HG02981 (cell line): ENCODE data around the gene ZEB2.

Experiments used
- ATAC-seq: cut with Tn5 transposase; IDR thresholded peaks from one replicate; pipeline ENCODE4 v1.9.1; 2021; ENCODE audit warnings: mild to moderate bottlenecking, moderate library complexity; ENCODE audit not compliant: unreplicated experiment

ZEB2 gene

GRCh38 chr2:144514616-144515091 is 5.3 kb downstream of the ZEB2 start:
- no peak for ATAC-seq

GRCh38 chr2:144513388-144514101 is 6.4 kb downstream of the ZEB2 start:
- ATAC-seq, result no peak

DNA sequence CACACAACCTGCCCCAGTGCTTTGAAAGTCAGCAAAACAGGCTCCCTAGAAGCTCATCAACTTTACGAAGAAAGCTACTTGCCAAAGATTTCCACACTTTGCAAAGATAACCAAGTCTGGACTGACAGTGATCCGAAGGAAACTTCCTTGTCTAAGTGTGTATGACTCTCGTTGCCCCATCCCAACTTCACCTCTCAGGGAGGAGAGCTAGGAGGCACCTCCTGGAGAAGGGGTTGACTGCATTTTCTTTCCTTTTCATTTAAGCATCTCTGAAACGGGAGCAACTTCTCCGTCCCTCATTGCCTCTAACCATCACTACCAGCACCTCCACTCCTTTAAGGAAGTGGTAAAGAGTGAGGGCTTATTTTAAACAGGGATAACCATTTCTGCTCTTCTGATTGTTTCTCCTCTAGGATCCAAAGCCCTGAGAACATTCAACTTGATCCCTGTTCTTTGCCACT is 7.0 kb downstream of the ZEB2 start:
- ATAC-seq, result no peak

- ATAC-seq, result no peak
Observed at GRCh38 chr2:144512470-144512869, 7.4 kb downstream of the ZEB2 start.

DNA sequence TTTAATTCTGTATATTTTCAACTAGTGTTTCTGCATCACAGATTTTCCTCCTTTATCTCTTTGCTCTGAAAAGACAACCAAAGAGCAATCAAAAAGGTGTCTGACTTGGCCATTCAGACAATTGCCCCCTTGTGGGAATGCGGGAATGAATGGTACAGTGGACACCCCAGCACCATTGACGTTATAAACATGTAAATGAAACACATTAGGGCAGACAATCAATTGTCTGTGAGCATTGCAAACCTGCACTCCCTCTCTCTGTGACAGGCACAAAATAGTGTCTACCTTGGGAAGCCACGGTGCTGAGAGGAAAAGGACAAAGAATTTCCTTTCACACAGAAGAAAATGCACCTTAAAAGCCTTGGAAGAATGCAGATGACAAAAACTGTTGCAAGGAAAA is 8.0 kb downstream of the ZEB2 start:
- ATAC-seq, result no peak

DNA sequence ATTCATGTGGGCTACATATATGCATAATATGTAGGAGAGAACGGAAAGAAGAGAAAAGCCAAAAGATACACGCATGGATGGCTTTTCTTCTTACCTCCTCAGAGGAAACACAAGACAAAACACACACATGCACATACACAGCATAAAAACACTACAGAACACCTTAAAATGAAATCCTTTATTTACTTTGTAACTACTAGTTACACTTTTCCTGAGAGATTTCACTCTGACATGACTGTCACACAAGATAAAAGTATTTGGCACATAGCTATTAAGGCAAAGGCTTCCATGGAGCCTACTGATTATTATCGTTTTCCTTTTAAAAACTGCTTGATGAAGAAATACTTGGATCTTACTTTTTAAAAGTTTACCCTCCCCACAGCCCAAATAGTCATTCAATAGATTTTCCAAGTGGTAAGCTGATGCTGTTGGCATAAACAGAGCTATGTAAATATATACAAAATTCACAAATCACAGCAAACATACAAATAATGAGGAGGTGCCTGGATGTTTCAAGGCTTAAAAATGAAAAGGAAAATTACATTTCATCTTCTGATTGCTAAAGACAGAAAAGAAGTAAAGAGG is 8.6 kb downstream of the ZEB2 start:
- ATAC-seq, result no peak

GRCh38 chr2:144510294-144510991 is 9.5 kb downstream of the ZEB2 start:
- ATAC-seq, result peak; percentile 74

- ATAC-seq, result no peak
Observed at GRCh38 chr2:144509879-144510221, 10.1 kb downstream of the ZEB2 start.

- no peak for ATAC-seq
Observed at GRCh38 chr2:144509001-144509878, 10.7 kb downstream of the ZEB2 start.

DNA sequence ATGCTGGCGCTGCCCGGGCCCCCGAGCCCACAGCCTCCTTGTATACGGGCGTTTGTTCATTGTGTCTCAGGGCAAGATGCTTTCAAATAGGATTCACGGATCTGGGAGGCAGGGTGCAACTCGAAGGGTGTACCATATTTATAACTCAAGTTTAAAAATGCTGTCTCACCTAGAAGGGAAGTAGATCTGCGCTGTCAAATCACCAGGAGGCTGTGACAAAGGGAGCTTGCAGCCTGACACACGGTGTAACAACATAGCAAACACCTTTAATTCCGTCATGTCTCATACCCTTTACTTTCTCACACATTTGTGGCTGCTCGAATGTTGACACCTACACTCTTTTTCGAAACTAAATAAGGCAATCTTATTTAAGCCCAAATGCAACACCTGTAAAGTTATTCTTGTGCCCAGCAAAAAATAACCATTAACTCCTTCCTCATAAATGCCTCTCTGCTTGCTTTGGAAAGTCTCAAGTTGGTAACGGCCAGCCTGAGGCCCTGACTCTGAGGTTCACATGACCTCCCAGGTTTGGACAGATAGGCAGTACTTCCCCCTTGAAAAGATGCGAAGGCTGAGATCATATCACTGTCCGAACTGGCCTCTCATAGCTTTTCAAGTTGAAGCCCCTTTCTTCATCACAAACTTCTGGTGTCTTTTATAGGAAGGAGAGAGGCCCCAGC is 11.6 kb downstream of the ZEB2 start:
- ATAC-seq, result no peak

- ATAC-seq, result no peak
Observed at GRCh38 chr2:144507441-144508171, 12.3 kb downstream of the ZEB2 start.

GRCh38 chr2:144505245-144505831 is 14.6 kb downstream of the ZEB2 start:
- no peak for ATAC-seq

DNA sequence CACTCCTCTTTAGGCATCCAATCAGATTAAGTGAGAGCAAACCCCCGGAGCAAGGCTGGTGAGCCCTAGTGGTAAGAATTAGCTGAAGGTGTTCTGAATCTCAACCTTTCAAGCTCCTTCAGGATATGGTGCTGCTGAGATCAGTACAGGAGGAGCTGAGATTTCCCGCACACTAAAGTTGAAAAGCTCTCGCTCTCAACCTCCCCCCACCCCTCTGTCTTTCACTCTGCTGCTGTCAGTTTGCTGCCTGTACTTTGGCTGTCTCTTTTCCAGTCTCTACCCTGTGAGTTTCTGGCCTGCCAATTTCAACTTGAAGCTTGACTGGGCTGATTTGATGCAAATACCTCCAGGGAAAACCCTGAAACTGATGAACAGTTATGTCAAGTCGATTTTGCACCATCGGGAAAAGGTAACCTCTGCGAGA is 15.7 kb downstream of the ZEB2 start:
- no peak for ATAC-seq

DNA sequence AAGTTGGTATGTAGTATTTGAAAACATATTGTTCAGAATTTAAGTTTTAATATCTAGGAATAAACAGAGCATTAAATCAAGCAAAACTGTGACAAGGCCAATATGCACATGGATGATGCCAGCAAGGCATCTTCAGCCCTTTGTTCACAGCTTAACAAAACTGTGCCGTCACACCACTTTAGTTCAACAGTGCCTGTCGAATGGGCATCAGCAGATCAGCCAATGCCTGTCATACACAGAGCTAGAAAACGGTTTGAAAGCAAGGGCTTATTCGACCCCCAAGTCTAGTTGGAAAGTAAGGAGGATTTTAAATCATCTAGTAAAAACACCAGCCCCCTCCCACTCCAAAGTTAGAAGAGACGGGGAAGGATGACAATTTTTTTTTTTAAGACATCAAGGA is 16.7 kb downstream of the ZEB2 start:
- ATAC-seq, result no peak

DNA sequence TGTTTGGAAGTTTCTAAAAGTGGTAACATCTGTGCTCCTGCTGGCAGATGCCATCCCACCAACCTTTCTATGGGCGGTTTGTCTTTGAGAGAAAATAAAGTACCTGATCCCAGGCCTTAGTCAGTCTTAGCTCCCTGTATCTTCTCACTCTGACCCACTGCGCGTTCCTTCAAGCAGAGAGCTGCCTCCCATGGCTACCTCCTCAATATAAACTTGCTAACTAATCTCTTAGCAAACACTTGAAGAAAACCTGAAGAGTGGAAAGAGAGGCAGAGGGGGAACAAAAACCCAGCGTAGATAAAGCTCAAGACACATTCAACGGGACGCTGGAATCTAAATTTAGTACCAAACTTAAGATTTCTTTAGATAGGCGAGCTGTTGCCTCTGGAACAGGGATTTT is 17.6 kb downstream of the ZEB2 start:
- no peak for ATAC-seq

- no peak for ATAC-seq
Observed at GRCh38 chr2:144501627-144502026, 18.3 kb downstream of the ZEB2 start.

- no peak for ATAC-seq
Observed at GRCh38 chr2:144501118-144501517, 18.8 kb downstream of the ZEB2 start.

GRCh38 chr2:144500563-144500962 is 19.4 kb downstream of the ZEB2 start:
- ATAC-seq, result no peak

- no peak for ATAC-seq
Observed at GRCh38 chr2:144498277-144498676, 21.6 kb downstream of the ZEB2 start.
